Right lobe of liver (tissue), 6 donors: ENCODE data around the gene AKR1D1. TPM values are rescaled to one million over a fixed set of nuclear protein-coding genes. Genes with fewer than 3 reads are reported as not detected.

Experiments
- ATAC-seq, 4 donors: fragments of 200-7000 bp; cut with Tn5 transposase; one replicate each; pipeline ENCODE4 v1.9.1; 2020; ENCODE audit warnings: mild to moderate bottlenecking in 4 of 4, moderate library complexity in 4 of 4
- DNase-seq, 3 donors: peaks; one replicate each; pipeline ENCODE4 v3.0.0-alpha.2; 2020
- H3K27ac ChIP-seq, 3 donors: fragments of 200-600 bp; one replicate each; pipeline ENCODE4 v1.8.0; 2022
- H3K27me3 ChIP-seq, 2 donors: fragments of 200-600 bp; one replicate each; pipeline ENCODE4 v1.8.0; 2022
- H3K36me3 ChIP-seq, 4 donors: fragments of 200-600 bp; sonication (generic) in 1 of 4; one replicate each; pipeline versions ENCODE4 v1.5.1 to v1.8.0; 2017 to 2022; ENCODE audit warnings: control low read depth in 1 of 4
- H3K4me1 ChIP-seq, 4 donors: fragments of 200-600 bp; sonication (generic) in 1 of 4; one replicate each; pipeline versions ENCODE4 v1.5.1 to v1.8.0; 2017 to 2022; ENCODE audit warnings: control low read depth in 1 of 4
- H3K4me3 ChIP-seq, 3 donors: fragments of 200-600 bp; one replicate each; pipeline ENCODE4 v1.8.0; 2022
- H3K9me3 ChIP-seq, 4 donors: fragments of 200-600 bp; sonication (generic) in 1 of 4; one replicate each; pipeline versions ENCODE4 v1.5.1 to v1.8.0; 2017 to 2022; ENCODE audit warnings: control low read depth in 1 of 4
- POLR2A ChIP-seq: fragments of 450-650 bp; IDR thresholded peaks from one replicate; pipeline ENCODE4 v1.6.1; 2017; ENCODE audit warnings: antibody characterized with exemption, mild to moderate bottlenecking
- WGBS: methylation state at CpG from one replicate; pipeline ENCODE4 v1.1.6; 2018; ENCODE audit warnings: low coverage, low lambda C conversion rate; ENCODE audit not compliant: insufficient coverage; ENCODE audit errors: missing lambda C conversion rate; 5-methylcytosine and 5-hydroxymethylcytosine counted together
- intact Hi-C, 2 donors: fragments of 100-400 bp; cut with DNase I; formaldehyde crosslinking; loops; one replicate each; pipeline versions ENCODE4 v1.11.2 to v1.14.1; 2022
- small RNA-seq, 2 experiments: library from RNA; depleted of rRNA; stranded (forward); fragments of <200 nt; gene quantifications; one replicate each; pipeline ENCODE3, GENCODE V24; 2016
- total RNA-seq, 6 experiments: library from RNA; depleted of rRNA in 2 of 6; stranded (reverse); fragments of >200 nt in 2 of 6; fragmentation: NEBNext Ultra II Directional in 3 of 6; extraction: Animal tissue kit (Norgen Biotek cat#: 25700) in 3 of 6; gene quantifications; one replicate each; pipeline versions ENCODE4 v1.1.0 to v1.2.4, GENCODE V29; 2016 to 2023
- TF ChIP-seq, protein P1 (sequence below), 4 donors: fragments of 200-600 bp in 3 of 4; fragments of 450-650 bp in 1 of 4; IDR thresholded peaks; one replicate each; pipeline versions ENCODE4 v1.5.1 to v1.8.0; 2016 to 2022; ENCODE audit warnings: antibody characterized with exemption in 4 of 4, mild to moderate bottlenecking in 2 of 4
- donor health status: DM: no; HTN: yes; CAD: no.
- donor health status: DM: no; HTN: no; CAD: no.
- donor health status: DM: no; HTN: no; CAD: no.
- donor health status: DM: no; HTN: yes; CAD: no.
- donor health status: DM: no; HTN: yes; CAD: no.

The AKR1D1 gene
- total RNA-seq, 6 experiments from 2014 or later: 43.8 to 332 (median 93.6) TPM

DNA sequence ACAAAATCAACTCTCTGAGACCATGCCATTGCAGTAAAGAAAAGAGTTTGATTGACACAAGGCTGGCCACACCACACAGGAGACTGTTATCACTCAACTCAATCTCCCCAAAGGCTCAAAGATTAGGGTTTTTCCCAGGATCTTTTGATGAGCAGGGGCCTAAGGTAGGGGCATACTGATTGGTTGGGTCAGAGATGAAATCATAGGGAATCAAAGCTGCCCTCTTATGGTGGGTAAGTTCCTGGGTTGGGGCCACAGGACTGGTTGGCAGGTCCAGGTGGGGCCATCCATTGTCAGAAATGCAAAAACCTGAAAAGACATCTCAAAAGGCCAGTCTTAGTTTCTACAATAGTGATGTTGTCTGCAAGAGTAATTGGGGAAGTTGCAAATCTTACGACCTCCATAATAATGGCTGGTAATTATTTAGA is 91.6 kb downstream of the AKR1D1 start:
- Histone ChIP-seq H3K36me3 (no peaks in the 10 kb centered on the region), H3K4me1 (peaks cover 0 to 3% (median 1%) of the 10 kb centered on the region in 4 donors), H3K4me3 (no peak overlapping the region), H3K27me3 (no peaks in the 10 kb centered on the region), H3K27ac (no peak overlapping the region), H3K9me3 (no peaks in the 10 kb centered on the region)
- ATAC-seq (no peak), DNase-seq (no peak)
- TF ChIP-seq, protein P1, sequence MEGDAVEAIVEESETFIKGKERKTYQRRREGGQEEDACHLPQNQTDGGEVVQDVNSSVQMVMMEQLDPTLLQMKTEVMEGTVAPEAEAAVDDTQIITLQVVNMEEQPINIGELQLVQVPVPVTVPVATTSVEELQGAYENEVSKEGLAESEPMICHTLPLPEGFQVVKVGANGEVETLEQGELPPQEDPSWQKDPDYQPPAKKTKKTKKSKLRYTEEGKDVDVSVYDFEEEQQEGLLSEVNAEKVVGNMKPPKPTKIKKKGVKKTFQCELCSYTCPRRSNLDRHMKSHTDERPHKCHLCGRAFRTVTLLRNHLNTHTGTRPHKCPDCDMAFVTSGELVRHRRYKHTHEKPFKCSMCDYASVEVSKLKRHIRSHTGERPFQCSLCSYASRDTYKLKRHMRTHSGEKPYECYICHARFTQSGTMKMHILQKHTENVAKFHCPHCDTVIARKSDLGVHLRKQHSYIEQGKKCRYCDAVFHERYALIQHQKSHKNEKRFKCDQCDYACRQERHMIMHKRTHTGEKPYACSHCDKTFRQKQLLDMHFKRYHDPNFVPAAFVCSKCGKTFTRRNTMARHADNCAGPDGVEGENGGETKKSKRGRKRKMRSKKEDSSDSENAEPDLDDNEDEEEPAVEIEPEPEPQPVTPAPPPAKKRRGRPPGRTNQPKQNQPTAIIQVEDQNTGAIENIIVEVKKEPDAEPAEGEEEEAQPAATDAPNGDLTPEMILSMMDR (IDR thresholded peaks at IDR 0.05): no peak
- TF ChIP-seq POLR2A: no peak
- WGBS: 83% methylated on average over 1 of the region's 1 CpG
- intact Hi-C loops: no loop called here

Small RNAs within 50 kb of the gene (small RNA-seq; reads per million reads assigned to genes)
- gene AC024082.2 (0 reads per million in 2 experiments), gene RN7SKP223 (0 reads per million in 2 experiments)

Other genes with a start within 250 kb of the AKR1D1 start
- gene DGKI, start 229.5 kb upstream of the AKR1D1 start, total RNA-seq: under 1 TPM in 5 of 6 experiments, not detected in 1; 0.05 to 0.35 (median 0.06) TPM
- 10 to 100 TPM; 11.5 to 29.9 (median 18.2) TPM for gene CREB3L2, start 74.4 kb upstream of the AKR1D1 start, total RNA-seq